ENCODE results near the gene IGFL4. TPM values are rescaled to one million over a fixed set of nuclear protein-coding genes. Genes with fewer than 3 reads are reported as not detected.

The IGFL4 gene
- total and polyA plus RNA-seq, 2 of the 4 experiments (the other 2 are of a cell fraction) = not detected

DNA sequence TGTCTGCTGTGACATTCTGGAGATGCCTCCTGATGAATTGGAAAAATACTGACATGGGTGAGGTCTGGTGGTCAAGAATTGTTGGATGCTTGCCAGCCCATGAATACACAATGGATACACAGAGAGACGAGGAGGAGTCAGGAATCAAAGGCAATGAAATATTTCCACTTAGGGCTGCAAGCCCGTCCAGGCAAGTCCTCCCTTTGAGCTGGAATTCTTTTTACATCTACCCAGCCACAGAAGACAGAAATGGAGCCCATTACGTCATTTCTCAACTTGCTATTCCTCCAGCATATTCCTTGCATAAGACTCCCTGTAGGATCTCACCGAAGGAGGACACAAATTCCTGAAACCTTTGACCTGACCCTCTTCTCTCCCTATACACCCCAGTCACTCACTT is 15.7 kb upstream of the IGFL4 start:
- ChIA-PET CTCF (no interaction called here), POLR2A (ENCODE audit: unreplicated experiment) (no interaction called here)
- Histone ChIP-seq H3K14ac (replicated peaks; ENCODE audit: low read depth, low read length) (no peak overlapping the region), H3K4me3 (ENCODE audit: insufficient read depth, low read depth, low read length) (no peak overlapping the region), H3K9ac (ENCODE audit: low read depth, low read length) (no peak overlapping the region), H4K91ac (ENCODE audit: insufficient read depth, low read depth, low read length) (no peak overlapping the region), H2AFZ (replicated peaks; ENCODE audit: low read length, poor library complexity) (no peak overlapping the region), H2BK5ac (ENCODE audit: low read depth, low read length, poor library complexity, severe bottlenecking) (no peak overlapping the region), H2AK5ac (ENCODE audit: low read depth, low read length) (no peak overlapping the region), H3K9me3 (ENCODE audit: control insufficient read depth, insufficient read depth, low read length) (peaks cover 6% of the 10 kb centered on the region; the same call in 1 of the 2 replicates), H3K4ac (ENCODE audit: low read depth, low read length) (no peak overlapping the region), H3K79me1 (ENCODE audit: low read depth in 1 of 2, low read length in 2 of 2) (no peaks in the 10 kb centered on the region), H3K27ac (ENCODE audit: insufficient read depth, low read length) (no peak overlapping the region), H3K36me3 (ENCODE audit: control insufficient read depth, insufficient read depth, low read length) (no peaks in the 10 kb centered on the region), H3K18ac (ENCODE audit: low read depth, low read length) (no peak overlapping the region), H2BK120ac (ENCODE audit: low read depth, low read length) (no peak overlapping the region), H3K4me1 (ENCODE audit: control insufficient read depth, insufficient read depth, low read length) (no peaks in the 10 kb centered on the region), H2BK20ac (ENCODE audit: low read depth, low read length) (no peak overlapping the region), H4K5ac (ENCODE audit: low read depth, low read length) (no peak overlapping the region), H4K20me1 (ENCODE audit: insufficient read depth, low read length) (no peaks in the 10 kb centered on the region), H2BK15ac (ENCODE audit: low read depth, low read length) (no peak overlapping the region), H4K8ac (ENCODE audit: low read depth in 2 of 2, low read length in 2 of 2) (no peak overlapping the region), H3K4me2 (ENCODE audit: low read depth, low read length) (no peak overlapping the region), H3K56ac (ENCODE audit: extremely low read depth, insufficient read depth, low read length) (no peak overlapping the region), H3K9me1 (ENCODE audit: insufficient read depth, low read length) (no peaks in the 10 kb centered on the region), H3K27me3 (ENCODE audit: control insufficient read depth, insufficient read depth, low read length) (peaks cover 36% of the 10 kb centered on the region), H2AK9ac (replicated peaks; ENCODE audit: low read depth, low read length, poor library complexity) (no peak overlapping the region), H3K23ac (ENCODE audit: low read depth, low read length) (no peak overlapping the region)
- in situ Hi-C loops (cut with MboI; ENCODE audit: low sequenced_read_pairs) = no loop called here
- no TSS peak for BruUV-seq (replicated peaks)
- intact Hi-C loops (cut with micrococcal nuclease) = no loop called here
- ATAC-seq (ENCODE audit: low read depth) (no peak), DNase-seq (no peak)
- dilution Hi-C loops (cut with HindIII; ENCODE audit: low sequenced_read_pairs, unreplicated experiment) = no loop called here
- WGBS, 2 experiments (ENCODE audit: extremely low coverage in 2 of 2, insufficient read length in 1 of 2) = 20% methylated on average over 1 of the region's 4 CpGs; no CpG with 5 or more reads in 1 of the 2 experiments
- TF ChIP-seq, protein P1, sequence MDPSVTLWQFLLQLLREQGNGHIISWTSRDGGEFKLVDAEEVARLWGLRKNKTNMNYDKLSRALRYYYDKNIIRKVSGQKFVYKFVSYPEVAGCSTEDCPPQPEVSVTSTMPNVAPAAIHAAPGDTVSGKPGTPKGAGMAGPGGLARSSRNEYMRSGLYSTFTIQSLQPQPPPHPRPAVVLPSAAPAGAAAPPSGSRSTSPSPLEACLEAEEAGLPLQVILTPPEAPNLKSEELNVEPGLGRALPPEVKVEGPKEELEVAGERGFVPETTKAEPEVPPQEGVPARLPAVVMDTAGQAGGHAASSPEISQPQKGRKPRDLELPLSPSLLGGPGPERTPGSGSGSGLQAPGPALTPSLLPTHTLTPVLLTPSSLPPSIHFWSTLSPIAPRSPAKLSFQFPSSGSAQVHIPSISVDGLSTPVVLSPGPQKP (IDR thresholded peaks at IDR 0.05; ENCODE audit: borderline replicate concordance, low read depth, low read length) = no peak
- TF ChIP-seq, protein P2, sequence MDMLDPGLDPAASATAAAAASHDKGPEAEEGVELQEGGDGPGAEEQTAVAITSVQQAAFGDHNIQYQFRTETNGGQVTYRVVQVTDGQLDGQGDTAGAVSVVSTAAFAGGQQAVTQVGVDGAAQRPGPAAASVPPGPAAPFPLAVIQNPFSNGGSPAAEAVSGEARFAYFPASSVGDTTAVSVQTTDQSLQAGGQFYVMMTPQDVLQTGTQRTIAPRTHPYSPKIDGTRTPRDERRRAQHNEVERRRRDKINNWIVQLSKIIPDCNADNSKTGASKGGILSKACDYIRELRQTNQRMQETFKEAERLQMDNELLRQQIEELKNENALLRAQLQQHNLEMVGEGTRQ (IDR thresholded peaks at IDR 0.05; ENCODE audit: low read depth, low read length) = no peak
- TF ChIP-seq BHLHE40 (IDR thresholded peaks at IDR 0.05; ENCODE audit: low read depth, low read length) (no peak), MXI1 (IDR thresholded peaks at IDR 0.05; ENCODE audit: borderline replicate concordance, low read depth, low read length) (no peak), NFE2L2 (IDR thresholded peaks at IDR 0.05; ENCODE audit: low read depth, low read length) (no peak), MAZ (IDR thresholded peaks at IDR 0.05; ENCODE audit: borderline replicate concordance, low read depth, low read length) (no peak), MAFK (IDR thresholded peaks at IDR 0.05; ENCODE audit: low read depth, low read length) (no peak), RFX5 (IDR thresholded peaks at IDR 0.05; ENCODE audit: low read depth, low read length) (no peak), POLR2A (IDR thresholded peaks at IDR 0.05; ENCODE audit: low read depth, low read length) (no peak), CHD1 (IDR thresholded peaks at IDR 0.05; ENCODE audit: low read depth, low read length) (no peak), RCOR1 (IDR thresholded peaks at IDR 0.05; ENCODE audit: insufficient replicate concordance, low read length) (no peak), CEBPB (IDR thresholded peaks at IDR 0.05; ENCODE audit: low read depth, low read length) (no peak), FOS (IDR thresholded peaks at IDR 0.05; ENCODE audit: low read depth, low read length) (no peak), SMC3 (IDR thresholded peaks at IDR 0.05; ENCODE audit: low read depth, low read length) (no peak)
- TF ChIP-seq, protein P3, sequence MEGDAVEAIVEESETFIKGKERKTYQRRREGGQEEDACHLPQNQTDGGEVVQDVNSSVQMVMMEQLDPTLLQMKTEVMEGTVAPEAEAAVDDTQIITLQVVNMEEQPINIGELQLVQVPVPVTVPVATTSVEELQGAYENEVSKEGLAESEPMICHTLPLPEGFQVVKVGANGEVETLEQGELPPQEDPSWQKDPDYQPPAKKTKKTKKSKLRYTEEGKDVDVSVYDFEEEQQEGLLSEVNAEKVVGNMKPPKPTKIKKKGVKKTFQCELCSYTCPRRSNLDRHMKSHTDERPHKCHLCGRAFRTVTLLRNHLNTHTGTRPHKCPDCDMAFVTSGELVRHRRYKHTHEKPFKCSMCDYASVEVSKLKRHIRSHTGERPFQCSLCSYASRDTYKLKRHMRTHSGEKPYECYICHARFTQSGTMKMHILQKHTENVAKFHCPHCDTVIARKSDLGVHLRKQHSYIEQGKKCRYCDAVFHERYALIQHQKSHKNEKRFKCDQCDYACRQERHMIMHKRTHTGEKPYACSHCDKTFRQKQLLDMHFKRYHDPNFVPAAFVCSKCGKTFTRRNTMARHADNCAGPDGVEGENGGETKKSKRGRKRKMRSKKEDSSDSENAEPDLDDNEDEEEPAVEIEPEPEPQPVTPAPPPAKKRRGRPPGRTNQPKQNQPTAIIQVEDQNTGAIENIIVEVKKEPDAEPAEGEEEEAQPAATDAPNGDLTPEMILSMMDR (conservative IDR thresholded peaks at IDR 0.05; ENCODE audit: low read depth, low read length) = no peak
